ENCODE results near the gene SNRPD3. TPM values are rescaled to one million over a fixed set of nuclear protein-coding genes. Genes with fewer than 3 reads are reported as not detected.
A peak's percentile ranks its signal among the peaks of the same experiment; 100 is the strongest.

SNRPD3 gene
- total RNA-seq, 4 donors from 2014 or later = 98.4 to 138 (median 104) TPM

GRCh38 chr22:24587948-24588347 is 32.1 kb downstream of the SNRPD3 start:
- Histone ChIP-seq H3K36me3 (peaks cover 0 to 50% of the 10 kb centered on the region in 2 donors), H3K27me3 (no peaks in the 10 kb centered on the region), H3K4me1 (peaks cover 0 to 38% (median 14%) of the 10 kb centered on the region in 3 donors), H3K27ac (peak overlapping the region in 2 of 4 donors; percentile 18 to 34), H3K9me3 (no peaks in the 10 kb centered on the region), H3K4me3 (no peak overlapping the region)
- WGBS, 2 donors (ENCODE audit: low coverage in 1 of 2) = 70 to 100% methylated on average over 1 to 2 of the region's 8 CpGs
- no peak for ATAC-seq
- TF ChIP-seq, protein P1, sequence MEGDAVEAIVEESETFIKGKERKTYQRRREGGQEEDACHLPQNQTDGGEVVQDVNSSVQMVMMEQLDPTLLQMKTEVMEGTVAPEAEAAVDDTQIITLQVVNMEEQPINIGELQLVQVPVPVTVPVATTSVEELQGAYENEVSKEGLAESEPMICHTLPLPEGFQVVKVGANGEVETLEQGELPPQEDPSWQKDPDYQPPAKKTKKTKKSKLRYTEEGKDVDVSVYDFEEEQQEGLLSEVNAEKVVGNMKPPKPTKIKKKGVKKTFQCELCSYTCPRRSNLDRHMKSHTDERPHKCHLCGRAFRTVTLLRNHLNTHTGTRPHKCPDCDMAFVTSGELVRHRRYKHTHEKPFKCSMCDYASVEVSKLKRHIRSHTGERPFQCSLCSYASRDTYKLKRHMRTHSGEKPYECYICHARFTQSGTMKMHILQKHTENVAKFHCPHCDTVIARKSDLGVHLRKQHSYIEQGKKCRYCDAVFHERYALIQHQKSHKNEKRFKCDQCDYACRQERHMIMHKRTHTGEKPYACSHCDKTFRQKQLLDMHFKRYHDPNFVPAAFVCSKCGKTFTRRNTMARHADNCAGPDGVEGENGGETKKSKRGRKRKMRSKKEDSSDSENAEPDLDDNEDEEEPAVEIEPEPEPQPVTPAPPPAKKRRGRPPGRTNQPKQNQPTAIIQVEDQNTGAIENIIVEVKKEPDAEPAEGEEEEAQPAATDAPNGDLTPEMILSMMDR (IDR thresholded peaks at IDR 0.05) = no peak
- no peak for TF ChIP-seq EP300 (IDR thresholded peaks at IDR 0.05)
- TF ChIP-seq POLR2A (IDR thresholded peaks at IDR 0.05) = no peak
- TF ChIP-seq POLR2AphosphoS5 (IDR thresholded peaks at IDR 0.05) = no peak

GRCh38 chr22:24588381-24588756 is 32.6 kb downstream of the SNRPD3 start:
- H3K9me3 ChIP-seq = no peaks in the 10 kb centered on the region
- ATAC-seq = no peak
- H3K27me3 ChIP-seq = no peaks in the 10 kb centered on the region
- peaks cover 0 to 50% of the 10 kb centered on the region in 2 donors for H3K36me3 ChIP-seq
- H3K4me1 ChIP-seq = peaks cover 0 to 37% (median 15%) of the 10 kb centered on the region in 3 donors
- no peak overlapping the region for H3K4me3 ChIP-seq
- H3K27ac ChIP-seq = peak overlapping the region in 2 of 4 donors; percentile 18 to 34
- TF ChIP-seq POLR2AphosphoS5 (IDR thresholded peaks at IDR 0.05) (no peak), POLR2A (IDR thresholded peaks at IDR 0.05) (no peak), EP300 (IDR thresholded peaks at IDR 0.05) (no peak)
- TF ChIP-seq, protein P1 (IDR thresholded peaks at IDR 0.05) = no peak
- WGBS, 2 donors (ENCODE audit: low coverage in 1 of 2) = no CpG with 5 or more reads among the region's 13 CpGs

GRCh38 chr22:24588757-24589481 is 33.1 kb downstream of the SNRPD3 start:
- no peak for ATAC-seq
- Histone ChIP-seq H3K36me3 (peaks cover 0 to 50% of the 10 kb centered on the region in 2 donors), H3K4me3 (no peak overlapping the region), H3K9me3 (no peaks in the 10 kb centered on the region), H3K27ac (peak overlapping the region in 2 of 4 donors; percentile 6 to 34), H3K27me3 (no peaks in the 10 kb centered on the region), H3K4me1 (peaks cover 0 to 37% (median 15%) of the 10 kb centered on the region in 3 donors)
- TF ChIP-seq EP300 (IDR thresholded peaks at IDR 0.05) (no peak), POLR2AphosphoS5 (IDR thresholded peaks at IDR 0.05) (no peak), POLR2A (IDR thresholded peaks at IDR 0.05) (no peak)
- TF ChIP-seq, protein P1 (IDR thresholded peaks at IDR 0.05) = no peak
- no CpG with 5 or more reads among the region's 21 CpGs for WGBS, 2 donors (ENCODE audit: low coverage in 1 of 2)

DNA sequence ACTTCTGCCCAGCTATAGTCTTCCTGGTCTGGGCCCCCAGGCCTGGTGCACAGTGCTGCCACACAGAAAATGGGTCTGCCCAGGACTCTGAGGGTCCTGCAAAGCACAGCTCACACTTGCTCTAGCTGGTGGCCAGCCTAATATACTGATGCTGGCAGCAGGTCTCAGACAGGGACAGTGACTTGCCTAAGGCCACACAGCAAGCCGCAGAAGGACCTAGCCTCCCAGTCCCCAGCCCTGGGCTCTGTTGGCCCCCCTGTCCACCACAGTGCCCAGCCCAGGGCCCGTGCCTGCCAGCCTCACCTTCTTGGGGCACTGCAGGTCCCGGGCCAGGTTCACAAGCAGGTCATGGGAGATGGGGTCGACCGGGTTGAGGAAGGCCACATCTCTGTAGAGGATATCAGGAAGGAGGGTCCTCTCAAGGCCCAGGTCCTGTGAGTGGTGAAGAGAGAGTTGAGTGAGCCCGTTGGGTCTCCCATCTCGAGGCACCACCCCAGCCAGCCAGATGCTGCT is 33.8 kb downstream of the SNRPD3 start:
- WGBS, 2 donors (ENCODE audit: low coverage in 1 of 2) = 40% methylated on average over 1 of the region's 7 CpGs; no CpG with 5 or more reads in 1 of the 2 donors
- no peak for ATAC-seq
- Histone ChIP-seq H3K36me3 (peaks cover 0 to 50% of the 10 kb centered on the region in 2 donors), H3K9me3 (no peaks in the 10 kb centered on the region), H3K27ac (peak overlapping the region in 1 of 4 donors; percentile 34), H3K4me3 (no peak overlapping the region), H3K4me1 (peaks cover 0 to 31% (median 11%) of the 10 kb centered on the region in 3 donors), H3K27me3 (no peaks in the 10 kb centered on the region)
- TF ChIP-seq POLR2A (IDR thresholded peaks at IDR 0.05) (no peak), EP300 (IDR thresholded peaks at IDR 0.05) (no peak), POLR2AphosphoS5 (IDR thresholded peaks at IDR 0.05) (no peak)
- TF ChIP-seq, protein P1 (IDR thresholded peaks at IDR 0.05) = no peak
